ENCODE results near the gene ADAMTS18.
A peak's percentile ranks its signal among the peaks of the same experiment; 100 is the strongest.
"Not testable (repeated sequence)": the region's sequence is repeated elsewhere in the genome, so short reads cannot be mapped to it uniquely, and the experiment has no call there.

The ADAMTS18 gene

DNA sequence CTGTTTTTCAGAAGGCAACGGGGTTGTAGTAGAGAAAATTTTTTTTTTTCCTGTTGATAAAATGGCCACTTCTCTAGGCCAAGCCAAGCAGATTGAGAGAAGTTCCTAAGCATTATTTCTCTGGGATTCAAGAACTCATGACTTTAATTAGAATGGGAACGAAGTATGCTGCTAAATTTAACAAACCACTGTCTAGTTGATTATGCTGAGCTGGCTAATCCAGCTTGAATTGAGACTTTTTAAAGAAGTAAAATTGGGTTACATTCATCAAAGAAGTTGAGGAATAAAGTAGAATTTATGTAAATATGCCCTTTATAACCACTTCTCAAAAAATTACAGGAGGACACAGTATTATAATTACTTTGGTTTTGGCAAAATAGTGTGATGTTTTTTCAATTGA is 152.5 kb downstream of the ADAMTS18 start:
- no peak for DNase-seq (ENCODE audit: low read depth, low spot score)

GRCh38 chr16:77279316-77279715 is 155.5 kb downstream of the ADAMTS18 start:
- not testable (repeated sequence) for DNase-seq (ENCODE audit: low read depth, low spot score)

DNA sequence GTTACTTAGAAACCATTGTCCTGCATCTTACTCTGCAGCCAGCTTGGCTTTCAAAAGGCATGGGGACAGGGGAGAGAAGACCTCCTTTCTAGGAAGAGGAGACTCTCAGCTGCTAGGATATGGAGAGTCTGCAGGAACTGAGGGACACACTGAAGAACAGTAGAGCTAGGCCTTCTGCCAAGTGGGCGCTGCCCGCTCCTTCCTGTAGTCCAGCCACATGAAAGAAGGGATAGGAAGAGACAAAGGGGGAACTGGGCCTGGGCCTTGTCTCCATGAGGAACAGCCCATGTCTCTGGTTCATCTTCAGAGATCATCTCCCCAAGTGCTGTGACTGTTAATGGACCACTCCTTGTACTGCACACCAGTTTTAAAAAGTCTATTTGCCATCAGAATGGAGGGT is 157.3 kb downstream of the ADAMTS18 start:
- DNase-seq (ENCODE audit: low read depth, low spot score) = no peak

DNA sequence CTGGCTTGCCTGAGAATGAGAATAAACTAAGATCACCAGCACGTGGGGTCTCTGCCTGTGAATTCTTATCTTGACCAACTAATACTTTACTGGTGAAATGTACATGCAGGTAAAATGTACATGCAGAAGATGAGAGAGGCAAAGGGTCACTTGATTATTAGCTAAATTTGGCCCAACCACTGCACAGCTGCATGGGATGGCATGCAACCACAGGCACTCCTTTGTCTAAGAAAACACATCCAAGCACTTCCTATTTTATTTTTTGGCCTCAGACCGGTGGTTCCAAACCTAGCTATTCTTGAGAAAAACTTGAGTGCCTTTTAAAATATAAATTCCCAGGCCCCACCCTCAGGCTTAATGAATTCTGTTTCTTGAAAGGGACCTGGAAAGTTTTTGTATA is 157.7 kb downstream of the ADAMTS18 start:
- DNase-seq (ENCODE audit: low read depth, low spot score) = no peak

DNA sequence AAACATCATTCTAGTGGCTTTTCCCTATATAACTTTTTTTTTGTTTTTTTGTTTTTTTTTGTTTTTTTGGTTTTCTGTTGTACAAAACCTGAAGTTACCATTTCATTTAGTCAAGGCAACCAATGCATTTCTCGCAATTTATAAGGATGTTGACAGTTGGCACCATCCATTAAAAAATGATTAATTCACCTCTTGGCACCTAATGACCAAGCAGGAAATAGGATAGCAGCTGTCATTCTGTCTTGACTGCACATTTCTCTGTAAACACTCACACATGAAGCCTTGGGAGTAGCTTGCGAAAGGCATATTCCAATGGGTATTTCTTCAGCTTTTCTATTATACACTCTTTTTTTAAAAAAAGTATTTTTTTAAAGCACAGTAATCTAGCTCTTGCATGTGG is 158.2 kb downstream of the ADAMTS18 start:
- DNase-seq (ENCODE audit: low read depth, low spot score) = no peak

DNA sequence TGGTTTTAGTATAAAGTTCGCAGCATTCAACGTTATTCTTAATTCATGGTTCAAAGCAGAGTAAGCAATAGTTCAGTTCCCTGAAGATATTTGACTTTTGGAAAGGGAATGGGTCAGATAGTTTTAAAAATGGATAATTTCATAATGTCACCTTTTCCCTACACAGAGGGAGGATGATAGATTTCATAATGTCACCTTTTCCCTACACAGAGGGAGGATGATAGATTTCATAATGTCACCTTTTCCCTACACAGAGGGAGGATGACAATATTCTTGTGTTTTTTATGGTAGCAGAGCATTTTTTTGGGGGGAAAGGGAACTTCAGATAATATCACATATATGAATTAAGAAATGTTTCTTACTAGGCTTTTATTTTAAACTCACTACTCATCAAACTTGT is 159.5 kb downstream of the ADAMTS18 start:
- not testable (repeated sequence) for DNase-seq (ENCODE audit: low read depth, low spot score)

- DNase-seq (ENCODE audit: low read depth, low spot score) = no peak
Measured at GRCh38 chr16:77273815-77274214, 161.0 kb downstream of the ADAMTS18 start.

GRCh38 chr16:77271532-77272426 is 163.1 kb downstream of the ADAMTS18 start:
- DNase-seq (ENCODE audit: low read depth, low spot score) = no peak

- not testable (repeated sequence) for DNase-seq (ENCODE audit: low read depth, low spot score)
Measured at GRCh38 chr16:77266185-77266584, 168.6 kb downstream of the ADAMTS18 start.

DNA sequence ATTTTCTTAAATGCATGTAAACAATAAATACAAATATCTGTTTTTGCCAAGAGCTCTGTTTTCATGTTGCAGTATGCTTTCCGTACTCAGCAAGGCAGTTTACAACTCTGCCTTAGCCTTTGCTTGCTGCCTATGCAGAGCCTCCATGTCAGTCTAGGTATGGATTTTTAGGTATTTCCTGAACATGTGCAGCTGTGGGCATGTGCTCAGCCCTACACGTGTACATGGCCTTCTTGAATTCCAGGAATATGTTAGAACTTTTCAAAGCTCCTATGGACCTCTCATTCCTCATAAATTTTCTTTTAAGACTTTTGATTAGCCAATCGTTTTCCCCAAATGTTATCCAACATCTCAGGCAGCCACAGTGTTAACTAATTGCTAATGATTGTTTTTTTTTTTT is 171.9 kb downstream of the ADAMTS18 start:
- no peak for DNase-seq (ENCODE audit: low read depth, low spot score)

DNA sequence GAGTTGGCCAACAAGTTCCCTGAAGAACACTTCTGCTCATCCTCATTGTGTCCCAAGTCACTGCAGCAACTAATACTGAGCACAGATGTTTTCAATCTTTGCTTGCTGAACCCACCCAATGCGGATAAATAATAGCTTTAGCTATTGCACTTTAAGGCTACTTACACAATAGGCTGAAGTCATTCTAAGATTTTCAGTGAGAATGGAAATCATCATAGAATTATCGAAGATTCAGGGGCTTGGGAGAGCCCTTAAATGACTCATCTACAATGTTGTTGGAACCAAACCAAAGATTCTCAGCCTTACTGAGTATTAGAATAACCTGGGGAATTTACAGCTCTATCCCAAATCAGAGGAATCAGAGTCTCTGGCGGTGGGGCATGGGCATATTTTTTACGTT is 184.4 kb downstream of the ADAMTS18 start:
- DNase-seq (ENCODE audit: low read depth, low spot score) = no peak

DNA sequence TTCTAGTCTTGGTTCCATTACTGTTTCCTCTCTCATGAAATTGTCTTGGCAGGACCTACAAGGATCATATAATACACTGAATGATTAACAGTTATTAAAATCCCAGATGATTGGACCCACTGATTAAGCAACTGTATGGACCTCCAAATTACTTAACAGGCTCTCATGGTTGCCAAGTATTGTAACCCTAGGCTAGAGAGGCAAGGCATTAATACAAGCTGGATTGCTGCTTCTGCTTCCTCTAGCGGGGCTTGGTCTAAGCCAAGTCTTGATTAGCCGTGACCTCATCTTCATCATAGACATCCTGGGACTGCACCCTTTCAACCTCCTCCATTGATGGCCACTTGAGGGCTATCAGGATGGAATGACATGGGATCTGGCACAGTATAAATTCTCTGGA is 188.7 kb downstream of the ADAMTS18 start:
- no peak for DNase-seq (ENCODE audit: low read depth, low spot score)

- DNase-seq (ENCODE audit: low read depth, low spot score) = not testable (repeated sequence)
Measured at GRCh38 chr16:77242471-77242870, 192.4 kb downstream of the ADAMTS18 start.

DNA sequence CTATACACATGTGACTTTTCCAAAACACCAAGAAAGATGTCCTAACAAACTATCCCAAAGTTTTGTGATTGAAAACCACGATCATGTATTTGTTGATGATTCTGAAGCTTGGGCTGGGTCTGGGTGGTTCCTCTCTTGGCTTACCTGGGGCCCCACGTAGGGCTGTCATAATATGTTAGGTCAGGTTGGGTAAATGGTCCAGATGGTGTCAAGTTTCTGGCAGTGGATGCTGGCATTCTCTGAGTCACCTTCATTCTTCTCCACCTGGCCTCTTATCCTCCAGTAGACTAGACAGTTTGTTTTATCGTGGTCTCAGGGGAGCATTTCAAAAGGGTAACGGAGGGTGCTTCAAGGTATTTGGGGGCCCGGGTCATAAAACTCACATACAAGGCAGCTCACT is 196.2 kb downstream of the ADAMTS18 start:
- DNase-seq (ENCODE audit: low read depth, low spot score) = no peak

- peak; percentile 59 for DNase-seq (ENCODE audit: low read depth, low spot score)
Measured at GRCh38 chr16:77236063-77236511, 198.7 kb downstream of the ADAMTS18 start.

- no peak for DNase-seq (ENCODE audit: low read depth, low spot score)
Measured at GRCh38 chr16:77234611-77235010, 200.2 kb downstream of the ADAMTS18 start.

- DNase-seq (ENCODE audit: low read depth, low spot score) = no peak
Measured at GRCh38 chr16:77233799-77234519, 200.9 kb downstream of the ADAMTS18 start.

All from brain pericyte (primary cell).